UCSD-AML1 (cell line): ENCODE measurements around the gene SCAPER.
"Not testable (repeated sequence)": the region's sequence is repeated elsewhere in the genome, so short reads cannot be mapped to it uniquely, and the experiment has no call there.

Experiments used
- DNase-seq: peaks from one replicate; lab custom pipeline; 2025; ENCODE audit not compliant: unreplicated experiment; lab: John Stamatoyannopoulos, UW

SCAPER gene

GRCh38 chr15:76502185-76502584 lies 403.0 kb downstream of the SCAPER start:
- not testable (repeated sequence) for DNase-seq

- DNase-seq, result no peak
Measured at GRCh38 chr15:76501726-76502125, 403.4 kb downstream of the SCAPER start.

GRCh38 chr15:76501011-76501410 lies 404.1 kb downstream of the SCAPER start:
- DNase-seq, result no peak

GRCh38 chr15:76495487-76495886 lies 409.7 kb downstream of the SCAPER start:
- no peak for DNase-seq

GRCh38 chr15:76492538-76492937 lies 412.6 kb downstream of the SCAPER start:
- DNase-seq, result no peak

GRCh38 chr15:76483752-76484151 lies 421.4 kb downstream of the SCAPER start:
- DNase-seq, result no peak

- DNase-seq, result no peak
Measured at GRCh38 chr15:76483018-76483417, 422.1 kb downstream of the SCAPER start.

- no peak for DNase-seq
Measured at GRCh38 chr15:76480267-76480666, 424.9 kb downstream of the SCAPER start.

GRCh38 chr15:76470691-76471090 lies 434.4 kb downstream of the SCAPER start:
- DNase-seq, result no peak

- no peak for DNase-seq
Measured at GRCh38 chr15:76468722-76469121, 436.4 kb downstream of the SCAPER start.

GRCh38 chr15:76467136-76467535 lies 438.0 kb downstream of the SCAPER start:
- no peak for DNase-seq

- no peak for DNase-seq
Measured at GRCh38 chr15:76465728-76466127, 439.4 kb downstream of the SCAPER start.

- DNase-seq, result no peak
Measured at GRCh38 chr15:76464247-76464646, 440.9 kb downstream of the SCAPER start.

- no peak for DNase-seq
Measured at GRCh38 chr15:76460871-76461270, 444.3 kb downstream of the SCAPER start.

GRCh38 chr15:76460347-76460746 lies 444.8 kb downstream of the SCAPER start:
- no peak for DNase-seq

GRCh38 chr15:76451540-76451939 lies 453.6 kb downstream of the SCAPER start:
- DNase-seq, result no peak

GRCh38 chr15:76449455-76449854 lies 455.7 kb downstream of the SCAPER start:
- no peak for DNase-seq

- DNase-seq, result no peak
Measured at GRCh38 chr15:76448755-76449154, 456.4 kb downstream of the SCAPER start.

GRCh38 chr15:76447728-76448441 lies 457.3 kb downstream of the SCAPER start:
- no peak for DNase-seq

GRCh38 chr15:76440441-76440840 lies 464.7 kb downstream of the SCAPER start:
- no peak for DNase-seq

GRCh38 chr15:76439542-76439941 lies 465.6 kb downstream of the SCAPER start:
- no peak for DNase-seq

- no peak for DNase-seq
Measured at GRCh38 chr15:76433798-76434400, 471.2 kb downstream of the SCAPER start.

GRCh38 chr15:76433036-76433435 lies 472.1 kb downstream of the SCAPER start:
- DNase-seq, result not testable (repeated sequence)
